NCI-H524 treated with DMSO at 0.1 percent for 48 hours (cell line): Measurements from ENCODE around the gene FBP2.
"Not testable (repeated sequence)": the region's sequence is repeated elsewhere in the genome, so short reads cannot be mapped to it uniquely, and the experiment has no call there.

Experiments used
- DNase-seq: peaks from one replicate; lab custom pipeline; 2025; lab: John Stamatoyannopoulos, UW

The FBP2 gene

GRCh38 chr9:94606646-94607422 lies 13.2 kb upstream of the FBP2 start:
- no peak for DNase-seq

GRCh38 chr9:94603259-94604160 lies 9.9 kb upstream of the FBP2 start:
- DNase-seq: no peak

DNA sequence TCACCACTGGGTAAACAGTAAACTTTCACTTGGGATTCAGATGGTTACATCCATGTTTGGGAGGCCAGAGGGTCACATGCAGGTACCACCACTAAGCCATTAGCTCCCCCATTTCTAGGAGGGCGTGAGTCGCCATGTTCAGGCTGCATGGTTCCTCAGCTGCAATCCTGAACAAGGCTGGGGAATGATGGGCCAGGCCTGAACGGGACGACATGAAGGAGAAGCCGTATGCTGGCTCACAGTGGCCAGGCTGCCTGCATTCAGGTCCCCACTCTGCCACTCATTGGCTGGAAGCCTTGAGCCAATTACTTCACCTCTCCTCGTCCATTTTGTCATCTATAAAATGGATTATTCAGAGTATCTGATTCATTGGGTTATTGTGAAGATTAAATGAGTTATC lies 9.0 kb upstream of the FBP2 start:
- DNase-seq: no peak

DNA sequence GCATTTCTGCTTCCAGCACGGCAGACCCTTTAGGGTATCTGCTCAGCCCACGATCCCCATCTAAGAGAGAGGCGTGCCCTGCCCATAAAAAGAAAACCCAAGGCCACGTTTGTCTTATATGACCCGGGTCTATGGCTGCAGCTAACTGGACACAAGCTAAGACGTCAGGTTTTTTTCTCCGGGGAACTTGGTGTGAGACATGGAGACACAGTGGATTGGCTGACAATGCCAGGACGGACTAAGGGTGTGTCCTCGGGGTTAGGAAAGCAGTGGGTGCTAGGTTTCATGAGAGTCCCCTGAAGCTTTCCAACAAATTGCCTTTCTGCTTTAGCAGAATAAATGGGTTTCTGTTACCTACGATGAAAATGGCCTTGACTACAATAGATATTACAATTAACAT lies 7.1 kb upstream of the FBP2 start:
- DNase-seq: no peak

- DNase-seq: no peak
Observed at GRCh38 chr9:94600258-94600657, 6.6 kb upstream of the FBP2 start.

DNA sequence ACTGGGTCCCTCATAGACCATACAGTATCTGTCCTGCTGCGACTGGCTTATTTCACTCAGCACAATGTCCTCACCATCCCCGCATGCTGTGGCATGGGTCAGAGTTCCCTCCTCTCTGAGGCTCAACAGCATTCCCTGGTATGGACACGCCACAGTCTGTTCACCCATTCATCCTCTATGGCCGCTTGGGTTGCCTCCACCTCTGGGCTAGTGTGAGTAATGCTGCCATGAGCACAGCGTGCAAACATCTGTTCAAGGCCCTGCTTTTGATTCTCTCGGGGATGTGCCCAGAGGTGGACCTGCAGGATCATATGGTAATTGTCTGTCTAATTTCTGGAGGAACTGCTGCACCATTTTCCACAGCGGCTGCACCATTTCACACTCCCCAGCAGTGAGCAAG lies 5.5 kb upstream of the FBP2 start:
- no peak for DNase-seq

- not testable (repeated sequence) for DNase-seq
Observed at GRCh38 chr9:94592683-94593082, 941 bp downstream of the FBP2 start.

DNA sequence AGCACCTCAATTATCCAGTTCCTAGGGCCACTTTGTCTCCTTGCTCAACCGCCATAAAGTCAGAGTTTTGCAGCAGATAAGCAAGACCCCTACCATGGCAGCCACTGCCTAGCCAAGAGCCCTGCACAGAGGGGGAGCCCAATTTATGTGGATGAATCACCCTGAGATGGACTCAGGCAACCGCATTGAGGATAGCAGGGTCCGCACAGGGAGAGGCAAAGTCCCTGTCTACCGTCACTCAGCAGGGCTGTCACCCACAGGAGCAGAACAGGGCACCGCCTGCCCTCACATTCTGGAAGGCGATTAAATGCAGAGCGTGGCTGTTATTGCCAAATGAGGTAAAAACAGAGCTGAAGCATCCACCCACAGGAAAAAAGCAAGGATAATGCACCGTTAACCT lies 1.7 kb downstream of the FBP2 start:
- DNase-seq: no peak

DNA sequence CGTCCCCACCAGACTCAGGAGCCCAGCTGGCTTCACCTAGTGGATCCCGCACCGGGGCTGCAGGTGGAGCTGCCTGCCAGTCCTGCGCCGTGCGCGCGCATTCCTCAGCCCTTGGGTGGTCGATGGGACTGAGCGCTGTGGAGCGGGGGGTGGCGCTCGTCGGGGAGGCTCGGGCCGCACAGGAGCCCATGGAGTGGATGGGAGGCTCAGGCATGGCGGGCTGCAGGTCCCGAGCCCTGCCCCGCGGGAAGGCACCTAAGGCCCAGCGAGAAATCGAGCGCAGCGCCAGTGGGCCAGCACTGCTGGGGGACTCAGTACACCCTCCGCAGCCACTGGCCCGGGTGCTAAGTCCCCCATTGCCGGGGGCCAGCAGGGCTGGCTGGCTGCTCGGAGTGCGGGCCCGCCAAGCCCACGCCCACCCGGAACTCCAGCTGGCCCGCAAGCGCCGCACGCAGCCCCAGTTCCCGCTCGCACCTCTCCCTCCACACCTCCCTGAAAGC lies 2.5 kb downstream of the FBP2 start:
- not testable (repeated sequence) for DNase-seq

DNA sequence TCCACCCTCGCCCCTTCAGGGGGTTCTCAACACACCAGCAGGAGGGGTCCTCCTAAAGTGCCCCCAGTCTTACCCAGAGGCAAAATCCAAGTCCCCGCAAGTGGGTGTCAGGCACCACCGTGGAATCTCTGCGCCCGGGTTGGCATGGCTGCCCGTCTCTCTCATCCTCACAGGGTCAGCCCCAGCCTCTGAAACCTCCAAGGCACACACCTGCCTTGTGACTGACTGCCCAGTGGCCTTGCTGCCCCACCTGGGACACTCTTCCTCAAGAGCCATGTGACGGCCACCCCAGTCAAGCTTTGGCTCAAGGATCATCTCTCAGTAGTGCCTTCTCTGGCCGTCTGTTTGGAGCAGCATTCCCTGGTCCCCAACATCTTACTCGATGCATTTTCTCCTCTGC lies 4.9 kb downstream of the FBP2 start:
- no peak for DNase-seq

- no peak for DNase-seq
Observed at GRCh38 chr9:94586814-94587213, 6.8 kb downstream of the FBP2 start.

GRCh38 chr9:94586316-94586715 lies 7.3 kb downstream of the FBP2 start:
- no peak for DNase-seq

- no peak for DNase-seq
Observed at GRCh38 chr9:94584555-94584954, 9.1 kb downstream of the FBP2 start.

- DNase-seq: no peak
Observed at GRCh38 chr9:94581728-94582127, 11.9 kb downstream of the FBP2 start.

GRCh38 chr9:94577571-94577970 lies 16.1 kb downstream of the FBP2 start:
- DNase-seq: no peak

GRCh38 chr9:94577036-94577435 lies 16.6 kb downstream of the FBP2 start:
- no peak for DNase-seq

DNA sequence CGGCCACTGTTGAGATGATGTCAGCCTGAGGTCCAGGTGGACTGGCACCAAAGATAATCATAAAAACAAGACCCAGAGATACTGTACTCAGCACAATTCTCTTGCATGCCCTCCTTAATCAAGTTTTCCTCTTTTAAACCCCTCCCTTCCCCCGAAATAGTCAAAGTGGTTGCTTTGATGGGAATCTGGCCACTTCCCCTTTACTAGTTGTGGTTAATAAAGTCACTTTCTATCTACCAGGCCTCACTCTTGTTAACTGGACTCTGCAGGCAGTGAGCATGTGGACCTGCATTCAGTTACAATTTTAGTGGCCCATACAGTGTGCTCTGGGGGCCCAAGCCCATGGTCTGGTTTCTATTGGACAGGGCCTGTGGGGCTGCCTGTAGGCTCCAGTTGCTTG lies 17.5 kb downstream of the FBP2 start:
- DNase-seq: no peak

DNA sequence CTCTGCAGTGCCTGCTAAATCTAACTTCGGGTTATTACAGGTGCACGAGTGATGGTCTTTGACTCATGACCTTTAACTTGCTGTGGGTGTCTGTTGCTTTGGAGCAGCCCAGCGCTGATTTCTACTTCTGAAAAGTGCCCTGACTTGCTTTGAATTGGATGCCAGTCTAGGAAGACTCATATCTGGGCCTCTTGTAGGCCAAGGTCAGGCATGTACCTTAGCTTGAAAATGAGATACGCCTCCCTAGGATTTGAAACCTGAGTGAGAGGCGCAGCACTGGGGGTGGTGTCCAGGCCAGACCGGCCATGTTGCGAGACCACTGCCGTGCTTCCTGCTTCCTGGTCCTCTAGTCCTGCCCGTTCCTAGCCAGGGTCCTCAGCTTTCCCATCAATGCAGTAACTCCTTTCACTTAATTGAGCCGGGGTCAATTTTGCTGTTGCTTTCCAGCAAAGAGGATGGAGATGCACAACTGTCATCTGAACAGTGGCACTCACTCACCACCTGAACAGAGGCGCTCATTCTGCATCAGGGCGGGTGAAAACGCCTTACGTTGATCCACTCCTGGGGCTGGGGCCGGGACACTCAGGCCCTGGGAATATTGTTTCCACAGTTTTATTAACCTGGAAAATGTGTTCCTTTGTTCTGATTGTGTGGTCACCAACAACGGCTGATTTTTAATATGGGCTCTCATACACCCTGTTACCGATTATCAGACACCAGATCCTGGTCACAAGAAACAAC lies 24.5 kb downstream of the FBP2 start:
- no peak for DNase-seq

DNA sequence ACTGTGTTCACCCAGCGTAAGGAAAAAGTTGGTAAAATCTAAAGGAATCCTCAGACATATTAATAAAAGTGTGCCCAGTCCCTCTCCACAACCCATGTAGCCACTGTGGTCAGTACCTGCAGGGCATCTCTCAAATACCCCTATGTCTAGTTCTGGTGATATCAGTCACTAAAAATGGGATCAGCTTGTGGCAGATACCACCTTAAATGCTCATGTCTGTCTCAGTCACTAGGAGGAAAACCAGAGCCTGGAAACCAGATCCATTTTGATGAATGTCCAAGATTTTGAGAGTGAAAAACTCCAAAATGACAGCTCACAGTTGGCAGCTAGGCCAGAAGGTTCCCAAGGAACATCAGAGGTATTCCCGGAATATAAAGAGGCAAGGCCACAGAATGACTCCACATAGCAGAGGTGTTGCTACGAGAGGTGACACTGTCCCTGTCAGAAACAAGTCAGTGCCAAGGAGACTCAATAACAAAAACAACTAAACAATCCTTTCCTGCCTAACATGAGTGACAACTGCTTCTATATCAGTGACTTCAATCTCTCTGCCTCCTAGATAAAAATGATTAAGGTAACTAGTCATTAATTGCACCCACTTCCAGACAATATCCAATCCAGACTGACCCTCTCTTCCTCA lies 25.3 kb downstream of the FBP2 start:
- no peak for DNase-seq

DNA sequence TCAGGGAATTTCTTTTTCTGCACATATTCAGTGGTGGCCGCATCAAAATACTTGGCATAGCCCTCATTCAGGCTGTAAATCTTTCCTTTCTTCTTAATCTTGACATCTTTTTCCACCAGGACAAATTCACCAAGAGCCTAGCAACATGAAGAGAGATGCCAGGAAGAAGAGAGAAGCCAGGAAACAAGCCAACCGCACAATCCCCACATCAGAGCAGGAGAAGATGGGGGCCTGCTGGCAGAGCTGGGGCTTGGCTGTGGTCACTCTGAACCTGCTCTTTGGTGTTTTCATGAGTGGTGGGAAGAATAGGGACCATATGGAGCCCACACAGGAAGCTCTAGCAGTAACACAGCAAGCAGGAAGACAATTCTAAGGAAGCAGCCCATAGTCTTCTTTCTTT lies 26.4 kb downstream of the FBP2 start:
- no peak for DNase-seq

DNA sequence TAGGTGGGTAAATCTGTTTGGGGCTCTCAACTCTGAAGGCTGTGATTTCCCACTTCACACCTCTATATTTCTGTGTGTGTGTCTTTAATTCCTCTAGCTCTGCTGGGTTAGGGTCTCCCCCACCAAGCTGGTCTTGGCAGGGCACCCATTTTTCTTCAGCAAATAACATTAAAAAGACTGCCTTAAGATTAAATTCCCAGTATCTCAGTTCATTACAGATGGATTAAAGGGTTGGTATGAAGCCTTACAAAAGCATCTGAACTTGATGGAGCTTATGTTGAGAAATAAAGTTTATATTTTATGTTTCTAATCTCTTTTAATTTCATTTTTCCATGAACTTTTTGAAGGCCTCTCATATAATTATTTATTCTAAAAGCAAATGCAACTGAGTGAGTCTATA lies 27.1 kb downstream of the FBP2 start:
- DNase-seq: no peak

DNA sequence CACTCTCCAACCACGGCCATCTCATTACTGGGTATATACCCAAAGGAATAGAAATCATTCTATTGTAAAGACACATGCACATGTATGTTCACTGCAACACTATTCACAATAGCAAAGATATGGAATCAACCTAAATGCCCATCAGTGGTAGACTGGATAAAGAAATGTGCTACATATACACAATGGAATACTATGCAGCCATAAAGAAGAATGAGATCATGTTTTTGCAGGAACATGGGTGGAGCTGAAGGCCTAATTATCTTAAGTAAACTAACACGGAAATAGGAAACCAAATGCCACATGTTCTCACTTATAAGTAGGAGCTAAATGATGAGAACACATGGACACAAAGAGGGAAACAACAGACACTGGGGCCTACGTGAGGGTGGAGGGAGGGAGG lies 29.3 kb downstream of the FBP2 start:
- DNase-seq: not testable (repeated sequence)
